Measurements from ENCODE around the gene SLC9A3.
A peak's percentile ranks its signal among the peaks of the same experiment; 100 is the strongest.
"Not testable (repeated sequence)": the region's sequence is repeated elsewhere in the genome, so short reads cannot be mapped to it uniquely, and the experiment has no call there.

The SLC9A3 gene

DNA sequence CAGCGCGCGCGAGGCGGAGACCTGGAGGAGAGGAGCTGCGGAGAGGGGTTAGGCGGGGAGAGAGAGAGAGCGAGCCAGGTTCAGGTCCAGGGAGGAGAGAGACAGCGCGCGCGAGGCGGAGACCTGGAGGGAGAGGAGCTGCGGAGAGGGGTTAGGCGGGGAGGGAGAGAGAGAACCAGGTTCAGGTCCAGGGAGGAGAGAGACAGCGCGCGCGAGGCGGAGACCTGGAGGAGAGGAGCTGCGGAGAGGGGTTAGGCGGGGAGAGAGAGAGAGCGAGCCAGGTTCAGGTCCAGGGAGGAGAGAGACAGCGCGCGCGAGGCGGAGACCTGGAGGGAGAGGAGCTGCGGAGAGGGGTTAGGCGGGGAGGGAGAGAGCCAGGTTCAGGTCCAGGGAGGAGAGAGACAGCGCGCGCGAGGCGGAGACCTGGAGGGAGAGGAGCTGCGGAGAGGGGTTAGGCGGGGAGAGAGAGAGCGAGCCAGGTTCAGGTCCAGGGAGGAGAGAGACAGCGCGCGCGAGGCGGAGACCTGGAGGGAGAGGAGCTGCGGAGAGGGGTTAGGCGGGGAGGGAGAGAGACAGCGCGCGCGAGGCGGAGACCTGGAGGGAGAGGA lies 49.9 kb downstream of the SLC9A3 start:
- not testable (repeated sequence) for DNase-seq

DNA sequence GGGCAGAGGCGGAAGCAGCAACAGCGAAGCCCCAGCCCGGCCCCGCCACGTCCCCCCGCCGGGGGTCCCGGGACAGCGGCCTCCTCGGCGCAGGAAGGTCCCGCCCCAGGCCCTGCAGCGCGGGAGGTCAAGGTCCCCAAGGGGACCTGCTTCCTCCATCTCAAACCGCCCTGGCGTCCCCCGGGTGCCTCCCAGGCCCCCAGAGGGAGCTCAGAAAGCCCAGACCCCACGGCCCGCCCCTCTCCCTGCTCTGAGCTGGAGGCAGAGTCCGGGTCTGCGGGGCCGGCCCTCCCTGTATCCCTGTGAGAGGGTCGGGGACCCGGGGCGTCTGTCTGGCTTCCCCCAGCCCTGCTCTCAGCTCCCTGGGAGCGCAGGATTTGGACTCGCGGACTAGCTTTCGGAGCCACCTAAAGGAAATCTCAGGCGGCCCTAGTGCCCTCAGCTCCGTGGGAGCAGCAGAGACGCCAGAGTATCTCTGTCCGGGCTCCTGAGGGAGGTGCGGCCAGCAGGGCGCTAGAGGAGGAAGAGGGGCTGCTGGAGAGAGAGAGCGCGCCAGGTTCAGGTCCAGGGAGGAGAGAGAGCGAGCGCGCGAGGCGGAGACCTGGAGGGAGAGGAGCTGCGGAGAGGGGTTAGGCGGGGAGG lies 50.6 kb downstream of the SLC9A3 start:
- peak in 1 of 2 experiments; percentile 30 for DNase-seq

DNA sequence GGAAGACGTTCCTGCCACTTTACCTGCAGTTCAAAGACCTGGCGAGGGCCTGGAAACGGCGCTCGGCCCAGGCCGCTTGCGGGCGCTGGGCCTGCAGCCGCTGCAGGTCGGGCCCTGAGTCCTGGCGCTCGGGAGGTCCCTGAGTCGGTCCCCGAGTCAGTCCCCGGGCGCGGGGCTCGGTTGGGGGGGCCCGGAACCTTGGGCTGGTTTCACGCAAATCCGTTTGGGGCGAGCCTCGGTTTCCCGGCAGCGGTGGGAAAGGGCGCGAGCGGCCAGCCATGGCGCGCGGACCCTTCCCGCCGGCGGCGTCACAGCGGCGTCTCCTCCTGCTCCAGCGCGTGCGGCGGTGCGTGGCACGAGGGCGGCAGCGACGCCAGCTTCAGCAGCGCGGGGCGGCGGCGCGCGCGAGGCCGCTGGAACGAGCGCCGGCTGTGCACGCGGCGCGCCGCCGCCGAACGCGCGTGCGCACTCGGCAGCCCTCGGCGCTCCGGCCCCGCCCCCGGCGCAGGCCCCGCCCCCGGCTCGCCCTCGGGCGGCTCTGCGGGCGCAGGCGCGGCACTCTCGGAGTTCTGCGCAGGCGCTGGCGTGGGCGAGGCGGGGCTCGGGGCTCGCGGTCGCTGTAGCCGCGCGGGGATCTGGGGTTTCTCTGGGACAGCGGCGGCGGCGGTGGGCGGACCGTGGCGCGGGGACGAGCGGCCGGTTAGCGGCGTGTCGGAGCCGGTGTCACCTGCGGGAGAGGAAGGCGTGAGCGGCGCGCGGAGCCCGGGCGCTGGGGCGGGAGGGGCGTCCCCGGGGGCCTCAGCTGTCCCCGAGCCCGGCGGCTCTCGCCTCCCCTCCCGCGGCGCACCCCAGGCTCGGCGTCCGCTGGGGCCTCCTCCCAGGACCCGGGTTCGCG lies 51.3 kb downstream of the SLC9A3 start:
- peak; percentile 88 to 96 for DNase-seq

DNA sequence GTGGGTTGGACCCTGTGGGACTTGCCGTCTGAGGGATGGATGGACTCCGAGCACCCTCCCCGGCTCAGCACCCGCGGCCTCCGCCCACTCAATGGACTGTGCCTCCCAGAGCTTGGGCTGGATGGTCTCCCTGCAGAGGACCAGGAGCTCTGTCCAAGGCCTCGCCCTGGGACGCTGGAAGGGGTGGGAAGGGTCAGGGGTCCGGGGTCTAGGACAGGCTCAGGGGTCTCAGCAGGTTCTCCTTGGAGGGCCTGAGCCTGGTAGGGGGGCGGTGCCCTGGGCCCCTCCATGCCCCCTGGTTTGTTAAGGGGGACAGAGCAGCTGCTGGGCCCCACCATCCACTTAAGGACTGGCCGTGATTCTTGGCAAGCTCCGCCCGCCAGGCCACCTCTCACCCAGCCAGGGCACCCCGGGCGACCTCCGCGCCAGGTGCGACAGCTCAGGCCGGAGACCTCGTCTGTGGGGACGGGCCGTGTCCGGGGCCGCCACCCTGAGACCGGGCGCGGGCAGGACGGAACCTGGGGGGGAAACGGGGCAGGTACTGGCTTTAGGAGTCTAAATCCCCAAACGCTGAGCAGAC lies 52.1 kb downstream of the SLC9A3 start:
- DNase-seq: no peak

DNA sequence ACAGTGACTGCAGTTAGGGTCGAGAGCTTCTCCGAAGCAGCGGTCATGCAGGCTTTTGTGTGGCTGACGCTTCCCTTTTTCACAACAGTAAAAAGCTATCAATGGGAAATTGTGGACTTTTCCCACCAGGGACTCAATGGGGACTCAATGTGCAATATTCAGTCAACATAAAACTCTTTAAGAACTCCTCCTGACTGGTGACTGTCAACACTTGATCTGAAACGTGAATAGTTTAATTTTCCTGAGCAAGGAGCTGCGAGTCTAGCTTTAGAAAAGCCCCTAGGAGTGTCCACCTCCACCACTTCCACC lies 52.5 kb downstream of the SLC9A3 start:
- DNase-seq: no peak

DNA sequence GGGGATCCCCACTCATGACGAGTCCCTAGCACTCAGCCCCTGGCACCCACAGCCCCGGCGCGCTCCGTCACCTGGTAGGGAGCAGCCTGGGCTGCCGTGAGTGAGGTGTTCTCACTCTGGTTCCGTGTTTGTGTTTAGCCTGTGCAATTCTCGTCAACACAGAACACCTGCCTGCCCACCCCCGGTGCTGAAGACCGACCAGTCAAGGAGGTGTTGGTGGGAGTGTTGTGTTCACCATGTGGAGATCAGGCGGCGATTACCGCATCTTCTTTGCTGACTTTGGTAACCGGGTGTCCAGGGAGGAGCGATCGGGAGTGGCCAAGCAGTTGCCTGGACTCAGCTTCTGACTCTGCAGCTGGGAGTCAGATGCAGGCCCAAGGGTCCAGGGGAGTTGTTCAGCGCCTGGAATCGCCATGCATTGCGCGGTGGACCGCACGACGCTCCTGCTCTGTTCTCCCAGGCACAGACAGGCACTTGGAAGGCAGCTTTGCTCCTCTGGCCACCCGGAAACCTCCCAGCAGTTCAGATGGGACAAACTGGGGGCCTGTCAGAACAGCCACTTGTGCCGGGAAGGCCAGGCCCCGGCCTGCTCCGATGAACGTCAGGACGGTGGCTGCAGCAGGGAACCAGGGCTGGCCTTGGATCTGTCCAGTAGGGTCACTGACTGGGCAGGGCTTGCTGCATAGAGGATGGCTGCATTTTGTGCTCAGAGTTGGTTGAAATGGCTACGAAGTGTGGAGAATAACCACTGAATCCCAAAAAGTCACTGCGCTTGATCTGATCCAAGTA lies 53.1 kb downstream of the SLC9A3 start:
- DNase-seq: no peak

DNA sequence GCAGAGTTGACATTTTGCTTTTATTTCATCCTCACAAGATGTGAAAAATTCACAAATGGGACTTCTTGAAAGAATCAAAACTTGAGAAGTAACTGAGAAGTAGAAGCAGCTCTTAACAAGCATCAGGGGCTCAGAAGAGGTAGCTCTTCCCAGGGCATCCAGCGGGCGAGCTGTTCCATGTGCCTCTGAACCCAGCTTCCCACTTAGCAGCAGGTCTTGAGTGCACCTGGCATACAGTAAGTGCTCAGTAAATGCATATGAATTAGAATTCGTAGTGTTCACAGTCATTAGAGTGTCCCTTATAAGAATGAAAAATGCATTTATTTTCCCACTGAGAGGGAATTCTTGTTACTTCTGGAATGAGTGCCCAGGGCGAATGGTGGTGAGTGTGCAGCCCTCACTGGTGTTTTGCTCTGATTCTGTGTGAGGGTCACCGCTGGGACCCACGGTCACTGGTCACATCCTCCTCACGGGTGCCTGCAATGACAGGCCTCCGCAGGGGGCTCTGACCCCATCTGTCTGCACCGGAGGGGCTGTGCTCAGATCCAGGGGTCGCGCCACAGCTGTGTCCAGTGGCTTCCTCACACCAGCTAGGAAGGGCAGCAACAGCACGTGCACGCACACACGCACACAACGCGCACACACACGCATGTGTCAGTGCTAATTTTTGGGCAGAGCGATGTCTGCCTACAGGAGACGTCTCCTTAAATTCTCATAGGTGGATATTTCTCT lies 54.3 kb downstream of the SLC9A3 start:
- DNase-seq: no peak

DNA sequence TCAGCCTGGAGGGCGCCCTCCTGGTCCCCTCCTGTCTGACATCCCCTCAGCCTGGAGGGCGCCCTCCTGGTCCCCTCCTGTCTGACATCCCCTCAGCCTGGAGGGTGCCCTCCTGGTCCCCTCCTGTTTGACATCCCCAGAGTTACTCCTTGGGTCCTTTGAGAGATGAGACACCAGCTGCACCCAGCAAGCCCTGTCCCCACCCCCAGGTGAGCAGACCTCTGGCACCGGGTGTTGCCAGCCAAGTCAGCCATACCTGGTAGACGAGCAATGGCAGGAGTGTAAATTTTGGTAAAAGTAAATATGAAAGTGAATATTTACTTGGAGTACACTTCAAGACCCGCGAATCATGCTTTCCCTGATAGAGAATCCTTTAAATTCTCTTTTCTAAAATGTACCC lies 55.8 kb downstream of the SLC9A3 start:
- DNase-seq: no peak

DNA sequence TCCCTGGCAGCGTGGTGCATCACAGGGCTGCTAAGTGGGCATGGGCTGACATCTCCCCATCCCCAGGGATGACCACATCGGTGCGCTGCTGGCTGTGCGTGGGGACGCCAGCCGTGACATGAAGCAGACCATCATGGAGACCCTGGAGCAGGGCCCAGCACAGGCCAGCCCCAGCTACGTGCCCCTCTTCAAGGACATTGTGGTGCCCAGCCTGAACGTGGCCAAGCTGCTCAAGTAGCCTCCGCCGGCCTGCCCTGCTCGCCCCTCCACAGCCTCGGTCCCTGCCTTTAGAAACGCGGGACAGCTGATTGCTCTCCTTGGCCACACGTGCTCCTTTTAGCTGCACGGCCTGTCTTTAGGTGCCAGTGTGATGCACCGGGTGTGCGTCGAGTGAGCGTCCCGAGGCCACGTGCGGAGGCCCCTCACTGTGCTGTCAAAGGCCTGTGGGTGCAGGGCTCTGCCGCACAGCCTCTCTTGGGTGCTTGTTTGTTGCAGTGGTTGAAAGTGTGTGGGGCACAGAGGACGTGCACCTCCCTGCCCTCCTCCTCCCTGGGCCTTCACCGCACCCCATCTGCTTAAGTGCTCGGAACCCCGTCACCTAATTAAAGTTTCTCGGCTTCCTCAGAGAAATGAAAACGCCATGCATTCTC lies 57.5 kb downstream of the SLC9A3 start:
- no peak for DNase-seq

DNA sequence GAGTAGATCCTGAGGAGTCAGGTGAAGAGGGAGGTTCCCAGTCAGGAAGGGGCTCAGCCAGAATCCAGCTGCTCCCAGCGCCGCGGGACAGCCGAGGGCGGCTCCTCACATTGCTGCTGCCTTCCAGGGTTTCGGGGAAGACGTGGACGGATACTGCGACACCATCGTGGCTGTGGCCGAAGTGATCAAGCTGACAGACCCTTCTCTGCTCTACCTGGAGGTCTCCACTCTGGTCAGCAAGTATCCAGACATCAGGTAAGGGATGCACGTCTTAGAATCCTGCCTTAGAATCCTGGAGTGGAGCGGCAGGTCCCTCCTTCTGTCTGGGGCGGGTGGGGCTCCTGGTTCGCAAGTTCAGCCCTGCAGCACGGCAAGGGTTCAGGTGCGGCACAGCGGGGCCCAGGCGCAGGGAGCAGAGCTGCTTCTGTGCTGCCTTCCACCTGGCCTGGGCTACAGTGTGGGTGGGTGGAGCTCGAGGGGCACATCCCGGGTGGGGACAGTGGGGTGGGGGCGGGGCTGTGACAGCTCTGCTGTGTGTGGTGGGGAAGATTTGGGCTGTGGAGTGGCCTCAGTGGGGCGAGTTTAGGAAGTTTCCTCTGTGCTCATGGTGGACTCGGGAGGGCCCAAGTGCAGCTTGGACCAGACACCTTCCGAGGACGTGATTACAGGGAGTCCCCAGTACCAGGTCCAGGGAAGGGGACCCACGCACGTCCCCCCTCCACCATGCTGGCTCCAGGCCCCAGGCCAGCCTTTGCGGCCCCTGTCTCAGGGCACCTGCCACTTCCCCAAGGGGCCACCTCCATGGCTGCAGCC lies 58.5 kb downstream of the SLC9A3 start:
- DNase-seq: no peak

DNA sequence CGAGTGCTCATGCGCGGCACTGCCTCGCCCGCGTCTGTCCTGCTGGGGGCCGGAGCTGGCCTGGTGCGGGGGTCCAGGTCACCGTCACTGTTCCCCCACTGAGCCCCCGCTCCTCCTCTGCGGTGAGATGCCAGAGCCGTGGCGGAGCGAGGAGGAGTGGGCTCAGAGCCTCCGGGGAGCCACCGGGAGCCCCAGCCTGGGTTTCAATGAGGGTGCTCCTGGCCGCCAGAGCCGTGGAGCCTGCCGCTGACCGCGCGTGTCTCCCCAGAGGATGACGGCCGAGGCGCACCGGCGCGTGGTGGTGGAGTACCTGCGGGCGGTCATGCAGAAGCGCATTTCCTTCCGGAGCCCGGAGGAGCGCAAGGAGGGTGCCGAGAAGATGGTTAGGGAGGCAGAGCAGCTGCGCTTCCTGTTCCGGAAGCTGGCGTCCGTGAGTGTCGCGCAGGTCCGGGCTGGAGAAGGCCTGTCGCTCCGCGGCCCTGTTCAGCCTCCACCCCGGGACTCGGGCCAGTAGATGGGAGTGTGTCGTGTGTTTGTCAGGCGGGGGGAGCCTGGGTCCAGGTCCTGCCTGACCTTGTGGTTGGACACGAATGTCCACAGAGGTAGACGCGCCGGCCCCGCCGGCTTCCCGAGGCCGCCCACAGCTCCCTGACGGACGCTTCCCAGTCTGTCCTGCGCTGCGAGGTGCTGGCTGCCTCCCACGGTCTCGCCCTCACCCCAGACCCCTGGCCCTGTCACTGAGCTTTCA lies 59.2 kb downstream of the SLC9A3 start:
- DNase-seq: no peak

DNA sequence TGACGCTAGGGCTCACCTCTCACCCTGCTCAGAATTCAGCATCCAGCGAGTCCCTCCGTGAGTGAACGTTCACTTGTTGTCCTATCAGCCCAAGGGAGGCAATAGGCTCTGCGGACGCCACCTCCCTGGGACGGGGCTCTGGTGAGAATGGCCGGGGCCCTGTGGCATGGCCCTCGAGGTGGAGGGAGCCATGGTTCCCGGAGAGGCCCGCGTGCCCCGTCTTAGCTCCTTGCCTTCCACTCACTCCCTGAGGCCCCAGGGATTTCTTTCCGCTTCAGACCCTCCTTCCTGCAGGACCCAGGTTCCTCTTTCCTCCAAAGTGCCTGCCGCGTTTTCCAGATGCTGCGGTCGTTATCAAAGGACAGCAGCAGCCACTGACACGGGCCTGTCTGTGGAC lies 59.8 kb downstream of the SLC9A3 start:
- no peak for DNase-seq

DNA sequence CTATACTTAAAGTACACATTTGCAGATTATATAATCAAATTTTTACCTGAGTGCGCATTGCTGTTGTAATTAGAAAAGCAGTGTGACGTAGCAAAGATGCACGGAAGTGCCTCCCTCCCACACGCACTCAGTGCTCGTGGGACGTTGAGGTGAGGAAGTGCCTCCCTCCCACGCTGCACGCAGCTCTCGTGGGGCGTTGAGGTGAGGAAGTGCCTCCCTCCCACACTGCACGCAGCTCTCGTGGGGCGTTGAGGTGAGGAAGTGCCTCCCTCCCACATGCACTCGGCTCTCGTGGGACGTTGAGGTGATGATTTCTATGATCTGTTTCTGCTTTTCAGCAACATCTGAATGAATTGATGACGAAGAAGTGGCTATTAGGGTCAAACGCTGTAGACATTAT lies 60.3 kb downstream of the SLC9A3 start:
- no peak for DNase-seq

DNA sequence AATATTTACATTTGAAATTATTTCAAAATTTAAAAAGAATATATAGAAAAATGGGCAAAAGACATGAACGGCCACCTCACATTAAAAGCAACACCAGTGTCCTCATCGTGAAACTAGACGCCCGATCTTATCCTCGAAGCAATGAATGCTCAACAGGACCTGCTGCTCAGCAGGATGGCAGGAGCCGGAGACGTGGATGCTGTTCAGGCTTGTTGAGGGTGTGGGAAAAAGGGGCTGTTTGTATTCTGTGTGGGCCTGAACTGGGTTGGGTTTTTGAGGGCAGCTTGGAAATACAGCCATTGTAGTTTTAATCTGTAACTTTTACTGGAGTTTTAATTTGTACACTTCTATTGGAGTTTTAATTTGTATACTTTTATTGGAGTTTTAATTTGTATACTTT lies 60.9 kb downstream of the SLC9A3 start:
- DNase-seq: no peak

DNA sequence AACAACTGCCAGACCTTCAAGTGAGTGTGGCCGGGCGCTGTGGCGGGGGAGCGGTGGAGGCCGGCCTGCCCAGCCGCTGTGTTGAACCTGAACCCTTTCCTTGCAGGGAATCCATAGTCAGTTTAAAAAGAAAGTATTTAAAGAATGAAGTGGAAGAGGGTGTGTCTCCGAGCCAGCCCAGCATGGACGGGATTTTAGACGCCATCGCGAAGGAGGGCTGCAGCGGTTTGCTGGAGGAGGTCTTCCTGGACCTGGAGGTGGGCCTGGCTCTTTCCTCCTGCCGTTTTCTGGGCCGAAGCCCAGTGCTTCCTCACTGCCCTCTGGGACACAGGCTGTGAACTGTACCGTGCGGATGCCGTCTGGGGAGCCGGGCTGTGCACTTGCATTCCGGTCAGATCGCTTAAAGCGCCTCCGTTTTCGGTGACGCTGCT lies 62.2 kb downstream of the SLC9A3 start:
- no peak for DNase-seq

DNA sequence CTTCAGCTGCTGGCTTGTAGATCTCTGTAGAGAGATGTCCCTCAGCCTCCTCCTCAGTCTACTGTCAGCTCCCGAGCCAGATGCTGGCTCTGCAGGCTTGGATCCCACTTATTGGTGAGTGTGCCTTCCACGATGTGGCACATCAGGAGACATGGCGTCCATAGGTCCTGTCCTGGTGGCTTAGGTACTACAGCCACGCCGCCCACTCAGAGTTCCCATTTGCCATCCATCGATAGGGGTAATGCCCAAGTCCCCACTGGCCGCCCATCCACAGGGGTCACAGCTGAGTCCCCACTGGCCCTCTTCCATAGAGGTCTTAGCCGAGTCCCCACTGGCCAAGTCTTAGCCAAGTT lies 64.0 kb downstream of the SLC9A3 start:
- no peak for DNase-seq

DNA sequence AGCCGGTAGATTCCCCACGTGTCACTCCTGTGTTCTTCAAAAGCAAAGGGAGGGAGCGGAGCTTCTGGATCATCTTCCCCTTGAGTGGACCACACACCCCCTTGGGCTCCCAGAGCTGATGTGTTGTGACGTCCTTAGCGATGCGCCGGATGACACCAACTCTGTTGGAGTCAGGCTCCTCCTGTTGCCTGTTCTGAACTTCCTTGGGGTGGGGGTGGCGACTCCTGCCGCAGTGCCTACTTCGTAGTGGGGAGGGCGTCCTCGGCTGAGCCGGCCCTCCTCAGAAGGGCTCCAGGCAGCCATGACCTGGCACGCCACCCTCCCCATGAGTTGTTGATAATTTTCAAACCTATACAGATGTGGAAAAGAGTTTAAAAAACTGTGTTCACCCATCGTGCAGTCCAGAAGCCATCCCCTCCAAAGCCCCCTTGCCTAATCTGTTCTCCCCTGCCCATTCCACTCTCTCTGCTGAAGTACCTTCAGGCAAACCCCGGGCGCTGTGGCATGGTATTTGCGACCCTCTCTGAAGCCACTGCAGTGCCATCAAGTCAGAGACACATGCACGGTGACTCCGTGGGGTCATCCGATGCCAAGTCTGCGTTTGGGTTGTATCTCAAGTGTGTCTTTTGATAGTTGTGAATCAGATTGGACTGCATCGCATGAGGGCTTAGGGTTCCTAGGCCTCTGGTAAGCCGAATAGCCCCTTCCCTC lies 64.5 kb downstream of the SLC9A3 start:
- DNase-seq: no peak

DNA sequence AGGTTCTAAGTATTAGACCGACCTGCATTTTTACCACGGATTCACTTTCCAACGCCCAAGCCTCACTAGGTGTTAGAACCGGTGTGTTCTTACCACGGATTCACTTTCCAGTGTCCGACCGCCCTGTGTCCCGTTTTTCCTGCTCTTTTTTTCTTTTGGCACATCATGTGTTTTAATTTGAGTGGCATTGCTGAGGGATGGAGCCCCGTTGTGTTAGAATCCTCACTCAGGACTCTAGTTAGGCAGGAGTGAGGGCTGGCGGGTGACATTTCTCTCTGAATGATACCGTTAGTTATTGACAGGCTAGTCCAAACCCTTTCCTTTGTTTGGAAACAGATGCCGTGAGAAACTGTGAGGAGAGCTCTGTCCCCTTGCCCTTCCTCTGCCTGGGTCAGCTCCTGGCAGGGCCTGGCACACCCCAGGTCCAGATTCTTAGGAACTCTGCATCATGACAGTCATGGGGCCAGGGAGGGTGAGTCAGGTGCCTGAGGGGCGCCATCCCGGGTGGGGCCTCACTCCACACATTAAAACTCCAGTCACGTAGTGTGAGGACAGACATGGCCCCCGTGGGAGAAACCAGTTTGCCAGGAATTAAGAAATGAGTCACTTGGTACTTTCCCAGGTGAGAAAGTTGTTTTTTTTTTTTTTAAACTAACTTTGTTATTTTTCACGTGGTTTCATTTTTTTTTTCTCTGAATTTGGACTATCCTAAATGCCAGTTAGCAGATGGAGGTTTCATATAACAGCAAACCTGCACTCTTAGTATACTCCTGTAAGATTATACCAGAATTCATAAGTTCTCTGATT lies 65.5 kb downstream of the SLC9A3 start:
- DNase-seq: no peak

Measured in NCI-H1930 (cell line).